Retinal pigment epithelial cell (primary cell): ENCODE results near the gene ARMC12.

Source experiments
- DNase-seq: peaks from one replicate; pipeline ENCODE4 v3.0.0-alpha.2; 2010; ENCODE audit warnings: low read depth
- H3K4me3 ChIP-seq: 2 replicates; pipeline ENCODE4 v1.5.1; 2011; ENCODE audit warnings: mild to moderate bottlenecking, low read length, control low read depth, moderate library complexity
- TF ChIP-seq, protein P1 (sequence below): conservative IDR thresholded peaks from 2 replicates; pipeline ENCODE4 v1.5.1; 2011; ENCODE audit warnings: low read depth, low read length, control low read depth, inconsistent platforms

The ARMC12 gene

GRCh38 chr6:35765739-35766138 lies 28.9 kb downstream of the ARMC12 start:
- TF ChIP-seq, protein P1, sequence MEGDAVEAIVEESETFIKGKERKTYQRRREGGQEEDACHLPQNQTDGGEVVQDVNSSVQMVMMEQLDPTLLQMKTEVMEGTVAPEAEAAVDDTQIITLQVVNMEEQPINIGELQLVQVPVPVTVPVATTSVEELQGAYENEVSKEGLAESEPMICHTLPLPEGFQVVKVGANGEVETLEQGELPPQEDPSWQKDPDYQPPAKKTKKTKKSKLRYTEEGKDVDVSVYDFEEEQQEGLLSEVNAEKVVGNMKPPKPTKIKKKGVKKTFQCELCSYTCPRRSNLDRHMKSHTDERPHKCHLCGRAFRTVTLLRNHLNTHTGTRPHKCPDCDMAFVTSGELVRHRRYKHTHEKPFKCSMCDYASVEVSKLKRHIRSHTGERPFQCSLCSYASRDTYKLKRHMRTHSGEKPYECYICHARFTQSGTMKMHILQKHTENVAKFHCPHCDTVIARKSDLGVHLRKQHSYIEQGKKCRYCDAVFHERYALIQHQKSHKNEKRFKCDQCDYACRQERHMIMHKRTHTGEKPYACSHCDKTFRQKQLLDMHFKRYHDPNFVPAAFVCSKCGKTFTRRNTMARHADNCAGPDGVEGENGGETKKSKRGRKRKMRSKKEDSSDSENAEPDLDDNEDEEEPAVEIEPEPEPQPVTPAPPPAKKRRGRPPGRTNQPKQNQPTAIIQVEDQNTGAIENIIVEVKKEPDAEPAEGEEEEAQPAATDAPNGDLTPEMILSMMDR, result no peak
- no peak overlapping the region for H3K4me3 ChIP-seq
- no peak for DNase-seq

DNA sequence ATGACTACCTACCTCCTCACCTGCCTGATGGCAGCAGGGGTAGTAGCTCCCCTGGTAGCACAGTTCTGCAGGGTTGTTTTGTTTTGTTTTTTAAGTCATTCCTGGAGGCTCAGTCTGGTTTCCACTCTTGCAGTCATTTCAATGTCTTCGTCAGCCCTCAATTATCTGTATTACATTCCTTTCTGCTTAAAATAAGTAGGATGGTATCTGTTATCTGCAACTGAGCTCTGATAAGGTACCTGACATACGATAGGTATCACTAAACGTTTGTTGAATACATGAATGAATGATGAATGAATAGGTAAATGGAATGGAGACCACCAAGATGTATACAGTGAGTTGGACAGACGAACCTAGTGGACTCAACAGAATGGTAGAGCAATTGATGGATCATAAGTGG lies 32.4 kb downstream of the ARMC12 start:
- no peak overlapping the region for H3K4me3 ChIP-seq
- DNase-seq, result no peak
- TF ChIP-seq, protein P1, result no peak

DNA sequence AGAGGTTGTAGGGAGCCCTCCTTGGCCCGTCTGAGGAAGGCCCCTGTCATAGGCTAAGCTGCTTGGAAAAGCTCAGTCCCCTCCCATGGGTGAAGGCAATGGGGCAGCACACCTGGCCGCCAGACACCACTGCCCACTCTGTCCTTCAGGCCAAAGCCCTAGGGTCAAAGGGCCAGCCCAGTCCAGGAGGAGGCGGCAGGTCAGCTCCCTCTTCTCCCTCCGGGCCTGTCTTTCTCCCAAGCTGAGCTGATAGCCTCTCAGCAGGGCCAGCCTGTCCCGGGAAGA lies 34.5 kb downstream of the ARMC12 start:
- H3K4me3 ChIP-seq, result no peak overlapping the region
- DNase-seq, result no peak
- TF ChIP-seq, protein P1, result no peak

GRCh38 chr6:35774116-35774794 lies 37.4 kb downstream of the ARMC12 start:
- no peak overlapping the region for H3K4me3 ChIP-seq
- DNase-seq, result no peak
- TF ChIP-seq, protein P1, result no peak

DNA sequence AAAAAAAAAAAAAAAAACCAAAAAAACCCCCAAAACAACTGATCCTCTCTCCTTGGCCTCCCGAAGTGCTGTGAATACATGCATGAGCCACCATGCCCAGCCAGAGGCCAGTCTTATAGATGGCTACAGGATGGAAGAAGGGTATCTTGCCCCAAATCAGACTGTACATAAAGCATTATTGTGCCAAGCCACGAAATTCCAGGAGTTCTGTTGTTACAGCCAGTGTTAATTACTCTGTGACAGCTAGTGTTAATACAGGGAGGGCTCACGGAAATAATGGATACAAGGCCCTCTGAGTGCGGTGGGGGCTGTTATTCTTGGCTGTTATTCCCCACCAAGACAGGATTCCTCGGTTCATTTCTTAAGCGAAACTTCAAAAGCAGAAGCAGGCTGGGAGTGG lies 38.2 kb downstream of the ARMC12 start:
- TF ChIP-seq, protein P1, result no peak
- no peak overlapping the region for H3K4me3 ChIP-seq
- DNase-seq, result no peak

DNA sequence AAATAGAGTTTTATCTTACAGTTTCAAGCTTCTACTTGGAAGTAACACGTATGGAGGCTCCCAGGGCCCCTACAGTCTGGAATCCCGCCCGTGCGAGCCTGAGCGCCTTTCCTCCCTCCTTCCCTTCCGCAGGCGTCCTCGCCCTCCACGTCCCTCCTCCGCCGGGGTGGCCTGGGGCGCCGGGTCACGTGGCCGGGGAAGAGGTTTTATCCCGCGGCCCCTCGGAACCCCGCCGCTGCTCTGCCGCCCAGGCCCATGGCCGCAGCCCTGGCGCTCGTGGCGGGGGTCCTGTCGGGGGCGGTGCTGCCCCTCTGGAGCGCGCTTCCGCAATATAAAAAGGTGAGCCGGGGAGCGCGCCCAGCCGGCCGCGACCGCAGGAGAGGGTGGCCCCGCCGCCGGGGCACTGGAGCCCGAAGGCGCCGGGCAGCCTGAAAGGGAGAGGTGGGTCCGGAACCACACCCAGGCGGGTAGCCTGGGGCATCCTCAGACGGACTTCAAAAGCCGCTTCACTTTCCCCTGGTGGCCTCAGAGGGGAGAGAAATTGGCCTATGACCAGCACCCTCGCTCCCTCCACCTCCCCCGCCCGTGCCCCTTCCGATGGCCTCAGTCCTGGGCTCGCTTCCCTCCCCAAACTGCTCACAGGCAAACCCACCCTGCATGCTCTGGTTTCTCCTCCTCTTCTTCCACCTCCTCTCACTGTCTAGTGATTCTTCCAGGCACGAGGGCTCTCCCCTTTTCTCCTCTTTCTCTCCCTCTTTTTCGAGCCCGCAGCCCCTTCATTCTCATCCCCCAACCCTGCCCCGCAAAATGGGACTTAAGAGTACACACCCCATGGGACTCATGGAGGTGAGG lies 39.8 kb downstream of the ARMC12 start, which contains the start of gene CLPSL2:
TSS of gene CLPSL2 (plus strand) at position 235 of the 852 bp plus-strand sequence. CDS start at position 256, 21 bp downstream.
- H3K4me3 ChIP-seq, result peak within 1 kb of the TSS; percentile 39
- no peak for DNase-seq
- TF ChIP-seq, protein P1, result no peak
